Ascending aorta (tissue), 2 donors: ENCODE results near the gene NMBR. TPM values are rescaled to one million over a fixed set of nuclear protein-coding genes. Genes with fewer than 3 reads are reported as not detected.
A peak's percentile ranks its signal among the peaks of the same experiment; 100 is the strongest.
"Not testable (repeated sequence)": the region's sequence is repeated elsewhere in the genome, so short reads cannot be mapped to it uniquely, and the experiment has no call there.

ENCODE experiments used
- DNase-seq, 2 donors: peaks; one replicate each; pipeline ENCODE4 v3.0.0-alpha.2; 2019; ENCODE audit warnings: low spot score in 2 of 2
- H3K27ac ChIP-seq, 2 donors: fragments of 200-600 bp; sonication (generic); one replicate each; pipeline ENCODE4 v1.5.1; 2016 to 2017; ENCODE audit warnings: mild to moderate bottlenecking in 1 of 2
- H3K27me3 ChIP-seq: fragments of 200-600 bp; sonication (generic); one replicate; pipeline ENCODE4 v1.5.1; 2017
- H3K36me3 ChIP-seq, 2 donors: fragments of 200-600 bp; sonication (generic); one replicate each; pipeline ENCODE4 v1.5.1; 2016
- H3K4me1 ChIP-seq, 2 donors: fragments of 200-600 bp; sonication (generic); one replicate each; pipeline ENCODE4 v1.5.1; 2016 to 2017; ENCODE audit warnings: mild to moderate bottlenecking in 1 of 2
- H3K4me3 ChIP-seq, 2 donors: fragments of 200-600 bp; sonication (generic); one replicate each; pipeline ENCODE4 v1.5.1; 2016 to 2017; ENCODE audit warnings: mild to moderate bottlenecking in 1 of 2
- H3K9me3 ChIP-seq, 2 donors: fragments of 200-600 bp; sonication (generic); one replicate each; pipeline ENCODE4 v1.5.1; 2016
- CTCF ChIP-seq, 3 experiments: fragments of 200-600 bp in 2 of 3; fragments of 450-650 bp in 1 of 3; sonication (generic) in 2 of 3; IDR thresholded peaks; one replicate each; pipeline ENCODE4 v1.5.1; 2016 to 2019; ENCODE audit warnings: antibody characterized with exemption in 3 of 3, mild to moderate bottlenecking in 1 of 3, moderate library complexity in 1 of 3
- intact Hi-C: fragments of 100-400 bp; cut with DNase I; formaldehyde crosslinking; loops from one replicate; pipeline ENCODE4 v1.15.1; 2023
- total RNA-seq: library from RNA; depleted of rRNA; stranded (reverse); fragments of >200 nt; gene quantifications from one replicate; pipeline ENCODE4 v1.1.0, GENCODE V29; 2016

Gene NMBR
- total RNA-seq, 1 donor from 2014 or later: not detected

- Histone ChIP-seq H3K4me3 (no peak overlapping the region), H3K27me3 (no peaks in the 10 kb centered on the region), H3K9me3 (no peaks in the 10 kb centered on the region), H3K27ac (no peak overlapping the region), H3K4me1 (peaks cover 0 to 10% of the 10 kb centered on the region in 2 donors), H3K36me3 (peaks cover 4 to 18% of the 10 kb centered on the region in 2 donors)
- intact Hi-C loops: no loop called here
- DNase-seq: no peak
- TF ChIP-seq CTCF (IDR thresholded peaks at IDR 0.05): no peak
Measured at GRCh38 chr6:142165227-142165626, 18.3 kb upstream of the NMBR start.

GRCh38 chr6:142162780-142163179 lies 15.9 kb upstream of the NMBR start:
- Histone ChIP-seq H3K4me3 (no peak overlapping the region), H3K36me3 (peaks cover 0 to 16% of the 10 kb centered on the region in 2 donors), H3K9me3 (no peaks in the 10 kb centered on the region), H3K27me3 (no peaks in the 10 kb centered on the region), H3K4me1 (peaks cover 0 to 10% of the 10 kb centered on the region in 2 donors), H3K27ac (no peak overlapping the region)
- TF ChIP-seq CTCF (IDR thresholded peaks at IDR 0.05): no peak
- intact Hi-C loops: no loop called here
- DNase-seq: no peak

GRCh38 chr6:142156758-142157068 lies 9.8 kb upstream of the NMBR start:
- not testable (repeated sequence) for H3K27me3 ChIP-seq, DNase-seq, H3K4me3 ChIP-seq, H3K27ac ChIP-seq, H3K36me3 ChIP-seq, H3K9me3 ChIP-seq
- intact Hi-C loops: loop anchor here (5.0 kb wide), 1 partner anchor 231 kb away; no protein-coding TSS in a partner anchor
- peaks cover 0 to 17% of the 10 kb centered on the region in 2 donors for H3K4me1 ChIP-seq

GRCh38 chr6:142155895-142156757 lies 9.2 kb upstream of the NMBR start:
- Histone ChIP-seq H3K27ac (no peak overlapping the region), H3K4me3 (peak overlapping the region in 1 of 2 donors; percentile 11)
- intact Hi-C loops: loop anchor here (5.0 kb wide), 1 partner anchor 231 kb away; no protein-coding TSS in a partner anchor

GRCh38 chr6:142155091-142155490 lies 8.2 kb upstream of the NMBR start:
- Histone ChIP-seq H3K4me3 (no peak overlapping the region), H3K36me3 (no peaks in the 10 kb centered on the region), H3K4me1 (peaks cover 0 to 18% of the 10 kb centered on the region in 2 donors), H3K9me3 (no peaks in the 10 kb centered on the region), H3K27me3 (no peaks in the 10 kb centered on the region), H3K27ac (no peak overlapping the region)
- TF ChIP-seq CTCF (IDR thresholded peaks at IDR 0.05): no peak
- intact Hi-C loops: loop anchor here (5.0 kb wide), 1 partner anchor 232 kb away; no protein-coding TSS in a partner anchor
- no peak for DNase-seq

More at GRCh38 chr6:142155895-142156757, 9.2 kb upstream of the NMBR start:
- Histone ChIP-seq H3K4me1 (peaks cover 0 to 18% of the 10 kb centered on the region in 2 donors), H3K27me3 (no peaks in the 10 kb centered on the region), H3K36me3 (no peaks in the 10 kb centered on the region), H3K9me3 (no peaks in the 10 kb centered on the region)
- no peak for DNase-seq
- TF ChIP-seq CTCF (IDR thresholded peaks at IDR 0.05): peak in 2 of 3 experiments; percentile 34 to 47

GRCh38 chr6:142154336-142154735 lies 7.4 kb upstream of the NMBR start:
- DNase-seq: no peak
- H3K36me3 ChIP-seq: no peaks in the 10 kb centered on the region
- no peaks in the 10 kb centered on the region for H3K27me3 ChIP-seq
- H3K9me3 ChIP-seq: no peaks in the 10 kb centered on the region
- intact Hi-C loops: no loop called here
- H3K4me3 ChIP-seq: no peak overlapping the region
- no peak overlapping the region for H3K27ac ChIP-seq
- TF ChIP-seq CTCF (IDR thresholded peaks at IDR 0.05): no peak
- H3K4me1 ChIP-seq: peaks cover 0 to 18% of the 10 kb centered on the region in 2 donors
